ENCODE results near the gene JUP.

The JUP gene

GRCh38 chr17:41810659-41811548 lies 24.4 kb upstream of the JUP start:
- no peak for DNase-seq (ENCODE audit: low spot score)

GRCh38 chr17:41806685-41807445 lies 20.4 kb upstream of the JUP start:
- DNase-seq (ENCODE audit: low spot score): no peak

- DNase-seq (ENCODE audit: low spot score): no peak
Observed at GRCh38 chr17:41803049-41804020, 16.8 kb upstream of the JUP start.

- peak; percentile 82 for DNase-seq (ENCODE audit: low spot score)
Observed at GRCh38 chr17:41801374-41802271, 15.1 kb upstream of the JUP start.

- DNase-seq (ENCODE audit: low spot score): no peak
Observed at GRCh38 chr17:41800601-41801373, 14.3 kb upstream of the JUP start.

GRCh38 chr17:41799366-41799765 lies 12.9 kb upstream of the JUP start:
- DNase-seq (ENCODE audit: low spot score): no peak

- no peak for DNase-seq (ENCODE audit: low spot score)
Observed at GRCh38 chr17:41797377-41797776, 10.9 kb upstream of the JUP start.

GRCh38 chr17:41796121-41796895 lies 9.8 kb upstream of the JUP start:
- DNase-seq (ENCODE audit: low spot score): no peak

GRCh38 chr17:41794540-41794975 lies 8.0 kb upstream of the JUP start:
- no peak for DNase-seq (ENCODE audit: low spot score)

GRCh38 chr17:41793784-41794539 lies 7.5 kb upstream of the JUP start:
- no peak for DNase-seq (ENCODE audit: low spot score)

- DNase-seq (ENCODE audit: low spot score): no peak
Observed at GRCh38 chr17:41792845-41793783, 6.6 kb upstream of the JUP start.

GRCh38 chr17:41787021-41787418 lies 509 bp upstream of the JUP start:
- DNase-seq (ENCODE audit: low spot score): no peak

GRCh38 chr17:41785859-41786226 lies 668 bp downstream of the JUP start:
- no peak for DNase-seq (ENCODE audit: low spot score)

GRCh38 chr17:41785091-41785858 lies 1.2 kb downstream of the JUP start:
- no peak for DNase-seq (ENCODE audit: low spot score)

- DNase-seq (ENCODE audit: low spot score): peak; percentile 50
Observed at GRCh38 chr17:41784207-41784744, 2.2 kb downstream of the JUP start.

- DNase-seq (ENCODE audit: low spot score): no peak
Observed at GRCh38 chr17:41782142-41782541, 4.4 kb downstream of the JUP start.
